ENCODE data around the gene STIM1. TPM values are rescaled to one million over a fixed set of nuclear protein-coding genes. Genes with fewer than 3 reads are reported as not detected.

Gene STIM1
- total RNA-seq, 1 experiment from 2014 or later: 55.1 TPM

DNA sequence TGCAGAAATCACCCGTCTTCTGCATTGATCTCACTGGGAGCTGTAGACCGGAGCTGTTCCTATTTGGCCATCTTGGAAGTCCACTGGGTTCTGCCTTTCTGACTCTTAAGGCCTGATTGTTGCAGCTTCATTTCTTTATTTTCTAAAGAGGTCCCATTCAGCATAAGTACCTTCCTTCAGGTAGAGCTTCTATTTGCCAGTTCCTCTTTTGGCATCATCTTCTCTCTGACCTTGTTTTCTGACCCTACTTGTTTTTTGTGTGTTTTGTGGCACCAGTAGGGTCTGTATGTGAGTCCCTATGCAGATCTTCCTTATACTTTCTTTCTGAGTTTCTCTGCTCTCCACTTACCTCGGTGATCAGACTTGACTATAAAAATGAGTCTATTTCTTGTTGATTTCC lies 161.7 kb downstream of the STIM1 start:
- BruUV-seq (replicated peaks): no TSS peak
- Mint-ChIP-seq H3K4me3 (ENCODE audit: unreplicated experiment) (no peak overlapping the region), H3K27ac (ENCODE audit: unreplicated experiment) (peak overlapping the region; percentile 80), H3K9me3 (ENCODE audit: unreplicated experiment) (peaks cover 43% of the 10 kb centered on the region), H3K4me1 (ENCODE audit: low read depth, unreplicated experiment) (peaks cover 46% of the 10 kb centered on the region), H3K36me3 (ENCODE audit: insufficient read depth, unreplicated experiment) (peaks cover 8% of the 10 kb centered on the region), H3K27me3 (ENCODE audit: insufficient read depth, unreplicated experiment) (no peaks in the 10 kb centered on the region)
- intact Hi-C loops (cut with micrococcal nuclease; ENCODE audit: unreplicated experiment): no loop called here
- ChIA-PET POLR2A (no interaction called here), CTCF (interaction anchor here (0.5 kb wide), 1 partner anchor 156 kb away, joined by 3 read pairs; no protein-coding TSS in a partner anchor)
- no peak for TF ChIP-seq CTCF (IDR thresholded peaks at IDR 0.05; ENCODE audit: insufficient read depth in 1 of 2, low read depth in 1 of 2, low read length in 1 of 2, severe bottlenecking in 1 of 2, unreplicated experiment in 1 of 2)
- DNase-seq: no peak
- no peaks in the 10 kb centered on the region for H3K27me3 ChIP-seq (replicated peaks; ENCODE audit: control insufficient read depth, insufficient read depth, low read length)
- H3K36me3 ChIP-seq (ENCODE audit: control insufficient read depth, insufficient read depth, low read length): no peaks in the 10 kb centered on the region
- peaks cover 18% of the 10 kb centered on the region for H3K9me3 ChIP-seq
- H3K4me1 ChIP-seq: peaks cover 46% of the 10 kb centered on the region
- H3K4me3 ChIP-seq (ENCODE audit: low read depth, low read length): no peak overlapping the region

DNA sequence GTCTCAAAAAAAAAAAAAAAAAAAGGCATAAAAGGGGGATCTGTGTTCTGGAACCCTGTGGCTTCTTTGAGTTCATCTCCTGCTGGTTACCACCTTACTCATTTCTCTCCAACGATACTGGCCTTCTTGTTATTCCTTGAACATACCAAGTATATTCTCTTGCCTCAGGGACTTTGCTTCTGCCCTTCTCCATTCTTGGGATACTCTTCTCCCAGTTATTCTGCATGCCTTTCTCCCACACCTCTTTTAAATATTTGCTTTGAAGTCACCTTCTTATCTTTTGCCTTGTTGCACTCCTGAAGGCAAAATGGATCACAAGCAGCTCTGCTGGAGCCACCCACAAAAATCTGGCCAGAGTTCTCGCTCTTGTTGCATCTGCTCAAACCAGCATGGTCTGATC lies 163.2 kb downstream of the STIM1 start:
- ChIA-PET POLR2A (no interaction called here), CTCF (interaction anchor here (0.8 to 1.2 kb wide), 3 partner anchors 163 to 177 kb away, joined by 3 to 4 read pairs (median 3); partner anchors contain the start of gene STIM1)
- Mint-ChIP-seq H3K27me3 (ENCODE audit: insufficient read depth, unreplicated experiment) (no peaks in the 10 kb centered on the region), H3K9me3 (ENCODE audit: unreplicated experiment) (peaks cover 47% of the 10 kb centered on the region), H3K4me1 (ENCODE audit: low read depth, unreplicated experiment) (peaks cover 45% of the 10 kb centered on the region), H3K27ac (ENCODE audit: unreplicated experiment) (peak overlapping the region; percentile 78), H3K4me3 (ENCODE audit: unreplicated experiment) (peak overlapping the region; percentile 47), H3K36me3 (ENCODE audit: insufficient read depth, unreplicated experiment) (peaks cover 8% of the 10 kb centered on the region)
- no peak for TF ChIP-seq CTCF (IDR thresholded peaks at IDR 0.05; ENCODE audit: insufficient read depth in 1 of 2, low read depth in 1 of 2, low read length in 1 of 2, severe bottlenecking in 1 of 2, unreplicated experiment in 1 of 2)
- Histone ChIP-seq H3K27me3 (replicated peaks; ENCODE audit: control insufficient read depth, insufficient read depth, low read length) (no peaks in the 10 kb centered on the region), H3K4me1 (peaks cover 46% of the 10 kb centered on the region), H3K4me3 (ENCODE audit: low read depth, low read length) (no peak overlapping the region), H3K36me3 (ENCODE audit: control insufficient read depth, insufficient read depth, low read length) (no peaks in the 10 kb centered on the region), H3K9me3 (peaks cover 22% of the 10 kb centered on the region)
- no TSS peak for BruUV-seq (replicated peaks)
- DNase-seq: peak; percentile 75 to 80
- intact Hi-C loops (cut with micrococcal nuclease; ENCODE audit: unreplicated experiment): loop anchor here (2.0 kb wide), 2 partner anchors 36 to 54 kb away; no protein-coding TSS in a partner anchor

DNA sequence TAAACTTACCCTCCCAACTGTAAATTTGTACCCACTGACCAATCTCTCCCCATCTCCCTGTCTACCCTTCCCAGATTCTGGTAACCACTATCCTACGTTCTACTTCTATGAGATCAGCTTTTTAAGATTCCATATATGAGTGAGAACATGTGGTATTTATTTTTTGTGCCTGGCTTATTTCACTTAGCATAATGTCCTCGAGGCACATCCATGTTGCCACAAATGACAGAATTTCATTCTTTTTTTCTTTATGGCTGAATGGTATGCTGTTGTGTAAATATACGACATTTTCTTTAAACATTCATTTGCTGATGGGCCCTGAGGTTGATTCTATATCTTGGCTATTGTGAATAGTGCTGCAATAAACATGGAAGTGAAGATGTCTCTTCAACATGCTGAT lies 164.4 kb downstream of the STIM1 start:
- no peak overlapping the region for H3K4me3 ChIP-seq (ENCODE audit: low read depth, low read length)
- Mint-ChIP-seq H3K9me3 (ENCODE audit: unreplicated experiment) (peaks cover 48% of the 10 kb centered on the region), H3K27me3 (ENCODE audit: insufficient read depth, unreplicated experiment) (no peaks in the 10 kb centered on the region), H3K27ac (ENCODE audit: unreplicated experiment) (peak overlapping the region; percentile 45), H3K4me1 (ENCODE audit: low read depth, unreplicated experiment) (peaks cover 40% of the 10 kb centered on the region), H3K4me3 (ENCODE audit: unreplicated experiment) (peak overlapping the region; percentile 1), H3K36me3 (ENCODE audit: insufficient read depth, unreplicated experiment) (peaks cover 13% of the 10 kb centered on the region)
- no peaks in the 10 kb centered on the region for H3K36me3 ChIP-seq (ENCODE audit: control insufficient read depth, insufficient read depth, low read length)
- H3K9me3 ChIP-seq: peaks cover 22% of the 10 kb centered on the region
- no peak for DNase-seq
- CTCF ChIA-PET: interaction anchor here (0.5 to 1.2 kb wide), 3 partner anchors 164 to 178 kb away, joined by 3 read pairs; no protein-coding TSS in a partner anchor
- POLR2A ChIA-PET: no interaction called here
- TF ChIP-seq CTCF (IDR thresholded peaks at IDR 0.05; ENCODE audit: insufficient read depth in 1 of 2, low read depth in 1 of 2, low read length in 1 of 2, severe bottlenecking in 1 of 2, unreplicated experiment in 1 of 2): no peak
- intact Hi-C loops (cut with micrococcal nuclease; ENCODE audit: unreplicated experiment): loop anchor here (2.0 kb wide), 2 partner anchors 35 to 53 kb away; no protein-coding TSS in a partner anchor
- no peaks in the 10 kb centered on the region for H3K27me3 ChIP-seq (replicated peaks; ENCODE audit: control insufficient read depth, insufficient read depth, low read length)
- BruUV-seq (replicated peaks): no TSS peak
- peaks cover 46% of the 10 kb centered on the region for H3K4me1 ChIP-seq

Data from Caco-2 (cell line).